Parathyroid adenoma (tissue), 2 donors: ENCODE data around the gene VAC14.

Source experiments
- H2AFZ ChIP-seq: fragments of 300-600 bp; sonication (generic); one replicate; pipeline ENCODE4 v1.7.0; 2017; ENCODE audit warnings: antibody characterized with exemption, mild to moderate bottlenecking
- H3K27ac ChIP-seq: fragments of 300-600 bp; sonication (generic); one replicate; pipeline ENCODE4 v1.7.0; 2017
- H3K27me3 ChIP-seq: fragments of 300-600 bp; sonication (generic); one replicate; pipeline ENCODE4 v1.7.0; 2017; ENCODE audit warnings: low read length; ENCODE audit not compliant: control insufficient read depth, insufficient read depth
- H3K36me3 ChIP-seq: fragments of 300-600 bp; sonication (generic); one replicate; pipeline ENCODE4 v1.7.0; 2017; ENCODE audit warnings: low read length; ENCODE audit not compliant: control insufficient read depth, insufficient read depth
- H3K4me1 ChIP-seq: fragments of 300-600 bp; sonication (generic); one replicate; pipeline ENCODE4 v1.7.0; 2017; ENCODE audit warnings: control low read depth
- H3K4me2 ChIP-seq: fragments of 300-600 bp; sonication (generic); one replicate; pipeline ENCODE4 v1.7.0; 2017; ENCODE audit warnings: low read length
- H3K4me3 ChIP-seq: fragments of 300-600 bp; sonication (generic); one replicate; pipeline ENCODE4 v1.7.0; 2017; ENCODE audit warnings: low read depth, low read length
- H3K79me2 ChIP-seq: fragments of 300-600 bp; sonication (generic); one replicate; pipeline ENCODE4 v1.7.0; 2017; ENCODE audit warnings: control low read depth
- H3K9ac ChIP-seq: fragments of 300-600 bp; sonication (generic); one replicate; pipeline ENCODE4 v1.7.0; 2017; ENCODE audit warnings: mild to moderate bottlenecking
- H3K9me3 ChIP-seq: fragments of 300-600 bp; sonication (generic); one replicate; pipeline ENCODE4 v1.7.0; 2017; ENCODE audit warnings: low read length; ENCODE audit not compliant: control insufficient read depth
- CTCF ChIP-seq: fragments of 300-600 bp; sonication (generic); IDR thresholded peaks from one replicate; pipeline ENCODE4 v1.7.0; 2017; ENCODE audit warnings: antibody characterized with exemption, mild to moderate bottlenecking
- donor health status: primary hyperparathyroidism.

VAC14 gene

GRCh38 chr16:70764632-70765031 lies 36.3 kb downstream of the VAC14 start:
- H3K27ac ChIP-seq, result no peak overlapping the region
- no peak overlapping the region for H2AFZ ChIP-seq
- H3K27me3 ChIP-seq, result no peaks in the 10 kb centered on the region
- H3K4me1 ChIP-seq, result no peaks in the 10 kb centered on the region
- H3K79me2 ChIP-seq, result no peaks in the 10 kb centered on the region
- H3K36me3 ChIP-seq, result no peaks in the 10 kb centered on the region
- no peak for TF ChIP-seq CTCF
- no peak overlapping the region for H3K9ac ChIP-seq
- H3K4me3 ChIP-seq, result no peak overlapping the region
- no peak overlapping the region for H3K4me2 ChIP-seq
- no peaks in the 10 kb centered on the region for H3K9me3 ChIP-seq

- Histone ChIP-seq H2AFZ (no peak overlapping the region), H3K27me3 (no peaks in the 10 kb centered on the region), H3K4me2 (no peak overlapping the region), H3K36me3 (no peaks in the 10 kb centered on the region), H3K9me3 (no peaks in the 10 kb centered on the region), H3K79me2 (peaks cover 8% of the 10 kb centered on the region), H3K9ac (no peak overlapping the region), H3K4me3 (no peak overlapping the region), H3K4me1 (no peaks in the 10 kb centered on the region), H3K27ac (no peak overlapping the region)
- no peak for TF ChIP-seq CTCF
These were observed 40.7 kb downstream of the VAC14 start for GRCh38 chr16:70760221-70760620.

GRCh38 chr16:70759666-70760065 lies 41.3 kb downstream of the VAC14 start:
- Histone ChIP-seq H3K4me1 (no peaks in the 10 kb centered on the region), H3K4me2 (no peak overlapping the region), H3K36me3 (no peaks in the 10 kb centered on the region), H3K27ac (no peak overlapping the region), H3K4me3 (no peak overlapping the region), H3K79me2 (peaks cover 11% of the 10 kb centered on the region), H3K9ac (no peak overlapping the region), H3K9me3 (no peaks in the 10 kb centered on the region), H2AFZ (no peak overlapping the region), H3K27me3 (no peaks in the 10 kb centered on the region)
- no peak for TF ChIP-seq CTCF

GRCh38 chr16:70758786-70759185 lies 42.2 kb downstream of the VAC14 start:
- Histone ChIP-seq H3K4me1 (no peaks in the 10 kb centered on the region), H3K9me3 (no peaks in the 10 kb centered on the region), H3K4me3 (no peak overlapping the region), H2AFZ (no peak overlapping the region), H3K27me3 (no peaks in the 10 kb centered on the region), H3K27ac (no peak overlapping the region), H3K4me2 (no peak overlapping the region), H3K9ac (no peak overlapping the region), H3K79me2 (peaks cover 11% of the 10 kb centered on the region), H3K36me3 (no peaks in the 10 kb centered on the region)
- no peak for TF ChIP-seq CTCF

- Histone ChIP-seq H3K9ac (no peak overlapping the region), H3K9me3 (no peaks in the 10 kb centered on the region), H3K79me2 (peaks cover 11% of the 10 kb centered on the region), H3K36me3 (no peaks in the 10 kb centered on the region), H3K4me2 (no peak overlapping the region), H3K4me3 (no peak overlapping the region), H3K27me3 (no peaks in the 10 kb centered on the region), H3K27ac (no peak overlapping the region), H2AFZ (no peak overlapping the region), H3K4me1 (no peaks in the 10 kb centered on the region)
- no peak for TF ChIP-seq CTCF
These were observed 43.8 kb downstream of the VAC14 start for GRCh38 chr16:70757183-70757582.
